Measurements from ENCODE around the gene CYP27A1.

GRCh38 chr2:218834685-218835084 is 52.7 kb downstream of the CYP27A1 start:
- TF ChIP-seq CTCF (IDR thresholded peaks at IDR 0.05): no peak
- TF ChIP-seq EP300 (IDR thresholded peaks at IDR 0.05): no peak
- TF ChIP-seq POLR2A (IDR thresholded peaks at IDR 0.05): no peak
